ENCODE measurements around the gene SMPD4. TPM values are rescaled to one million over a fixed set of nuclear protein-coding genes. Genes with fewer than 3 reads are reported as not detected.
"Not testable (repeated sequence)": the region's sequence is repeated elsewhere in the genome, so short reads cannot be mapped to it uniquely, and the experiment has no call there.

Gene SMPD4
- total and polyA plus RNA-seq, 9 of the 15 experiments (the other 6 are each of a cell fraction or from before 2014, with no cell fraction given): 7.5 to 123 (median 35.7) TPM

GRCh38 chr2:130169896-130170295 lies 11.5 kb downstream of the SMPD4 start:
- no peak for ATAC-seq
- Histone ChIP-seq H2AFZ (ENCODE audit: low read depth, low read length) (no peak overlapping the region), H4K20me1 (replicated peaks; ENCODE audit: control insufficient read depth, insufficient read depth, low read length) (0 out of 2 replicates have a peak, but pooled peaks cover 3% of the 10 kb centered on the region), H3K4me2 (ENCODE audit: insufficient read depth, low read length) (no peak overlapping the region), H3K9me1 (ENCODE audit: control insufficient read depth, insufficient read depth, low read length) (no peaks in the 10 kb centered on the region), H3K4me1 (replicated peaks in 1 of 2; ENCODE audit: control insufficient read depth in 2 of 2, insufficient read depth in 2 of 2, low read length in 2 of 2) (no peaks in the 10 kb centered on the region), H3K27me3 (ENCODE audit: control insufficient read depth in 2 of 2, insufficient read depth in 2 of 2, low read length in 2 of 2) (no peaks in the 10 kb centered on the region), H3K9ac (ENCODE audit: insufficient read depth in 1 of 2, low read depth in 2 of 2, low read length in 2 of 2) (no peak overlapping the region), H3K36me3 (ENCODE audit: control insufficient read depth, insufficient read depth, low read length) (peaks cover 86% of the 10 kb centered on the region), H3K4me3 (no peak overlapping the region), H3K79me2 (ENCODE audit: control insufficient read depth, insufficient read depth, low read length) (no peaks in the 10 kb centered on the region; the same call in 2 of the 3 replicates), H3K27ac (ENCODE audit: extremely low read depth, low read depth, low read length) (no peak overlapping the region), H3K9me3 (replicated peaks; ENCODE audit: control insufficient read depth, insufficient read depth, low read depth, low read length) (no peaks in the 10 kb centered on the region)
- CTCF ChIA-PET (ENCODE audit: low intra/inter-chr PET ratio): no interaction called here
- DNase-seq (ENCODE audit: extremely low read depth in 1 of 4, low spot score in 3 of 4): no peak
- intact Hi-C loops (cut with micrococcal nuclease): no loop called here
- no TSS peak for BruUV-seq (replicated peaks)
- TF ChIP-seq SMAD3 (CRISPR knock-in tag; conservative IDR thresholded peaks at IDR 0.05): no peak
- TF ChIP-seq MCM5 (IDR thresholded peaks at IDR 0.05; ENCODE audit: low read depth): no peak
- no peak for TF ChIP-seq NFIX (CRISPR knock-in tag; IDR thresholded peaks at IDR 0.05; ENCODE audit: low read depth)
- POLR2A ChIA-PET: interaction anchor here (1.9 kb wide), 1 partner anchor 10 kb away, joined by 9 read pairs; no protein-coding TSS in a partner anchor
- WGBS (ENCODE audit: insufficient coverage, low coverage, missing lambda C conversion rate): 93% methylated on average over 7 of the region's 7 CpGs
- in situ Hi-C loops (cut with MboI): no loop called here
- no peak for FAIRE-seq

- POLR2A ChIA-PET; CTCF ChIA-PET (ENCODE audit: low intra/inter-chr PET ratio); BruUV-seq (replicated peaks): not testable (repeated sequence)
Observed at GRCh38 chr2:130169163-130169562, 12.2 kb downstream of the SMPD4 start.

GRCh38 chr2:130166611-130167010 lies 14.8 kb downstream of the SMPD4 start:
- CTCF ChIA-PET (ENCODE audit: low intra/inter-chr PET ratio); BruUV-seq (replicated peaks); H3K4me2 ChIP-seq (ENCODE audit: insufficient read depth, low read length); H4K20me1 ChIP-seq (replicated peaks; ENCODE audit: control insufficient read depth, insufficient read depth, low read length); H3K27ac ChIP-seq (ENCODE audit: extremely low read depth, low read depth, low read length); H2AFZ ChIP-seq (ENCODE audit: low read depth, low read length); FAIRE-seq; H3K79me2 ChIP-seq (ENCODE audit: control insufficient read depth, insufficient read depth, low read length); ATAC-seq; in situ Hi-C loops (cut with MboI); H3K4me3 ChIP-seq; H3K9ac ChIP-seq (ENCODE audit: insufficient read depth in 1 of 2, low read depth in 2 of 2, low read length in 2 of 2); H3K9me1 ChIP-seq (ENCODE audit: control insufficient read depth, insufficient read depth, low read length); H3K9me3 ChIP-seq (replicated peaks; ENCODE audit: control insufficient read depth, insufficient read depth, low read depth, low read length); H3K27me3 ChIP-seq (ENCODE audit: control insufficient read depth in 2 of 2, insufficient read depth in 2 of 2, low read length in 2 of 2); intact Hi-C loops (cut with micrococcal nuclease); DNase-seq (ENCODE audit: extremely low read depth in 1 of 4, low spot score in 3 of 4); POLR2A ChIA-PET: not testable (repeated sequence)
- 74% methylated on average over 3 of the region's 3 CpGs for WGBS (ENCODE audit: insufficient coverage, low coverage, missing lambda C conversion rate)
- H3K36me3 ChIP-seq (ENCODE audit: control insufficient read depth, insufficient read depth, low read length): peaks cover 77% of the 10 kb centered on the region
- H3K4me1 ChIP-seq (replicated peaks in 1 of 2; ENCODE audit: control insufficient read depth in 2 of 2, insufficient read depth in 2 of 2, low read length in 2 of 2): peaks cover 0 to 12% of the 10 kb centered on the region in 2 experiments; a peak in 2 of 5 replicates

More at GRCh38 chr2:130169163-130169562, 12.2 kb downstream of the SMPD4 start:
- DNase-seq (ENCODE audit: extremely low read depth in 1 of 4, low spot score in 3 of 4); H2AFZ ChIP-seq (ENCODE audit: low read depth, low read length); FAIRE-seq; intact Hi-C loops (cut with micrococcal nuclease); H3K27me3 ChIP-seq (ENCODE audit: control insufficient read depth in 2 of 2, insufficient read depth in 2 of 2, low read length in 2 of 2); in situ Hi-C loops (cut with MboI); H4K20me1 ChIP-seq (replicated peaks; ENCODE audit: control insufficient read depth, insufficient read depth, low read length); H3K9ac ChIP-seq (ENCODE audit: insufficient read depth in 1 of 2, low read depth in 2 of 2, low read length in 2 of 2); H3K4me1 ChIP-seq (replicated peaks in 1 of 2; ENCODE audit: control insufficient read depth in 2 of 2, insufficient read depth in 2 of 2, low read length in 2 of 2); H3K4me3 ChIP-seq; H3K9me3 ChIP-seq (replicated peaks; ENCODE audit: control insufficient read depth, insufficient read depth, low read depth, low read length); ATAC-seq; H3K27ac ChIP-seq (ENCODE audit: extremely low read depth, low read depth, low read length); H3K79me2 ChIP-seq (ENCODE audit: control insufficient read depth, insufficient read depth, low read length); H3K9me1 ChIP-seq (ENCODE audit: control insufficient read depth, insufficient read depth, low read length); H3K4me2 ChIP-seq (ENCODE audit: insufficient read depth, low read length): not testable (repeated sequence)
- H3K36me3 ChIP-seq (ENCODE audit: control insufficient read depth, insufficient read depth, low read length): peaks cover 85% of the 10 kb centered on the region
- WGBS (ENCODE audit: insufficient coverage, low coverage, missing lambda C conversion rate): 92% methylated on average over 2 of the region's 3 CpGs
